ENCODE data around the gene TCERG1L. TPM values are rescaled to one million over a fixed set of nuclear protein-coding genes. Genes with fewer than 3 reads are reported as not detected.

The TCERG1L gene
- total and polyA plus RNA-seq, 9 of the 15 experiments (the other 6 are each of a cell fraction or from before 2014, with no cell fraction given) = not detected

GRCh38 chr10:131162211-131162610 is 149.3 kb downstream of the TCERG1L start:
- no peaks in the 10 kb centered on the region for H3K79me2 ChIP-seq (ENCODE audit: control insufficient read depth, insufficient read depth, low read length)
- ChIA-PET POLR2A (interaction anchor here (0.7 kb wide), 1 partner anchor 10 kb away, joined by 3 read pairs; no protein-coding TSS in a partner anchor), CTCF (ENCODE audit: low intra/inter-chr PET ratio) (no interaction called here)
- no peaks in the 10 kb centered on the region for H4K20me1 ChIP-seq (replicated peaks; ENCODE audit: control insufficient read depth, insufficient read depth, low read length)
- 3% methylated on average over 5 of the region's 6 CpGs for WGBS (ENCODE audit: insufficient coverage, low coverage, missing lambda C conversion rate)
- FAIRE-seq (no peak), ATAC-seq (no peak), DNase-seq (ENCODE audit: extremely low read depth in 1 of 4, low spot score in 3 of 4) (no peak)
- no peak overlapping the region for H3K27ac ChIP-seq (ENCODE audit: extremely low read depth, low read depth, low read length)
- H3K4me3 ChIP-seq = no peak overlapping the region
- H3K27me3 ChIP-seq (ENCODE audit: control insufficient read depth in 2 of 2, insufficient read depth in 2 of 2, low read length in 2 of 2) = peaks cover 0 to 27% of the 10 kb centered on the region in 2 experiments; a peak in 2 of 5 replicates
- TF ChIP-seq GATAD2B (IDR thresholded peaks at IDR 0.05; ENCODE audit: borderline replicate concordance) (no peak), PHF8 (IDR thresholded peaks at IDR 0.05; ENCODE audit: borderline replicate concordance, low read length) (no peak), ZNF316 (IDR thresholded peaks at IDR 0.05) (no peak), YY1 (IDR thresholded peaks at IDR 0.05; ENCODE audit: borderline replicate concordance in 1 of 3, control insufficient read depth in 1 of 3, extremely low read depth in 1 of 3, insufficient read depth in 3 of 3, insufficient read length in 1 of 3, insufficient replicate concordance in 2 of 3, low read depth in 1 of 3, low read length in 2 of 3) (no peak), HINFP (tag; conservative IDR thresholded peaks at IDR 0.05; ENCODE audit: low read depth) (no peak), U2AF1 (optimal IDR thresholded peaks at IDR 0.05; ENCODE audit: low read depth, low read length) (no peak), MCM7 (IDR thresholded peaks at IDR 0.05) (no peak), CREB5 (CRISPR knock-in tag; IDR thresholded peaks at IDR 0.05) (no peak), CHD1 (IDR thresholded peaks at IDR 0.05; ENCODE audit: low read length) (no peak), HMG20A (CRISPR knock-in tag; conservative IDR thresholded peaks at IDR 0.05) (no peak), POLR3G (IDR thresholded peaks at IDR 0.05; ENCODE audit: extremely low read depth, insufficient read length, insufficient replicate concordance) (no peak)
- no peaks in the 10 kb centered on the region for H3K9me3 ChIP-seq (replicated peaks; ENCODE audit: control insufficient read depth, insufficient read depth, low read depth, low read length)
- no peak overlapping the region for H2AFZ ChIP-seq (ENCODE audit: low read depth, low read length)
- intact Hi-C loops (cut with micrococcal nuclease) (no loop called here), in situ Hi-C loops (cut with MboI) (no loop called here)
- H3K9me1 ChIP-seq (ENCODE audit: control insufficient read depth, insufficient read depth, low read length) = no peaks in the 10 kb centered on the region
- no peaks in the 10 kb centered on the region for H3K4me1 ChIP-seq (replicated peaks in 1 of 2; ENCODE audit: control insufficient read depth in 2 of 2, insufficient read depth in 2 of 2, low read length in 2 of 2)
- no peak overlapping the region for H3K9ac ChIP-seq (ENCODE audit: insufficient read depth in 1 of 2, low read depth in 2 of 2, low read length in 2 of 2)
- H3K36me3 ChIP-seq (ENCODE audit: control insufficient read depth, insufficient read depth, low read length) = no peaks in the 10 kb centered on the region
- BruUV-seq (replicated peaks) = no TSS peak
- H3K4me2 ChIP-seq (ENCODE audit: insufficient read depth, low read length) = no peak overlapping the region
